HFFc6 (cell line): ENCODE data around the gene UBL4A. TPM values are rescaled to one million over a fixed set of nuclear protein-coding genes. Genes with fewer than 3 reads are reported as not detected.

Source experiments
- DNase-seq: peaks from one replicate; pipeline ENCODE4 v3.0.0-alpha.2; 2018
- H3K27ac Mint-ChIP-seq: 2 replicates; pipeline ENCODE4 v1.8.0; 2020; ENCODE audit warnings: mild to moderate bottlenecking, mixed read lengths
- H3K27me3 Mint-ChIP-seq: 2 replicates; pipeline ENCODE4 v1.8.0; 2021; ENCODE audit warnings: mild to moderate bottlenecking, moderate library complexity, mixed read lengths; ENCODE audit not compliant: insufficient read depth
- H3K36me3 Mint-ChIP-seq: 2 replicates; pipeline ENCODE4 v1.8.0; 2021; ENCODE audit warnings: low read depth, mixed read lengths
- H3K4me1 Mint-ChIP-seq: 2 replicates; pipeline ENCODE4 v1.8.0; 2020; ENCODE audit warnings: low read depth, mixed read lengths
- H3K4me3 Mint-ChIP-seq: 2 replicates; pipeline ENCODE4 v1.8.0; 2020; ENCODE audit warnings: mild to moderate bottlenecking, moderate library complexity, mixed read lengths
- H3K9me3 Mint-ChIP-seq: 2 replicates; pipeline ENCODE4 v1.8.0; 2020; ENCODE audit warnings: mild to moderate bottlenecking, mixed read lengths
- CTCF ChIP-seq: fragments of 200-600 bp; sonication (generic); IDR thresholded peaks from 2 replicates; pipeline ENCODE4 v1.5.0; 2021; ENCODE audit warnings: antibody characterized with exemption, mild to moderate bottlenecking
- long read RNA-seq: library from polyadenylated mRNA; unstranded; transcript quantifications from one replicate; pipeline ENCODE4 v2.0.0, GENCODE V29; 2019
- total RNA-seq, 6 experiments: library from RNA; stranded (reverse); fragmentation: NEBNext Ultra II Directional; extraction: Animal tissue kit (Norgen Biotek cat#: 25700); gene quantifications; 2 replicates in 1 of 6; 3 replicates in 5 of 6; pipeline ENCODE4 v1.2.3, GENCODE V29; 2021

The UBL4A gene
- total RNA-seq: 10 to 100 TPM; 26.7 to 31.6 (median 29.7) TPM
- long read RNA-seq, transcript UBL4A-202 (4 exons, 2,382 nt): major isoform, 51 of 58 reads
- long read RNA-seq, partial matches to known transcripts: 1 of 58 reads
- long read RNA-seq, other reads (novel, unspliced or antisense): 5 of 58 reads

- peak; percentile 15 for DNase-seq
- peaks cover 12% of the 10 kb centered on the region for H3K4me1 Mint-ChIP-seq
- no peaks in the 10 kb centered on the region for H3K9me3 Mint-ChIP-seq
- H3K27ac Mint-ChIP-seq: peak within 1 kb of the TSS; percentile 33; the same call in 1 of the 2 replicates
- no peaks in the 10 kb centered on the region; the same call in 1 of the 2 replicates for H3K36me3 Mint-ChIP-seq
- H3K4me3 Mint-ChIP-seq: peak within 1 kb of the TSS; percentile 72
- H3K27me3 Mint-ChIP-seq: no peaks in the 10 kb centered on the region
- TF ChIP-seq CTCF: no peak
These were observed at the start of gene UBL4A for GRCh38 chrX:154486396-154487207. Gene UBL4A, minus strand, starts transcription at chrX:154486615. Its CDS starts 31 bp downstream, at chrX:154486584.

DNA sequence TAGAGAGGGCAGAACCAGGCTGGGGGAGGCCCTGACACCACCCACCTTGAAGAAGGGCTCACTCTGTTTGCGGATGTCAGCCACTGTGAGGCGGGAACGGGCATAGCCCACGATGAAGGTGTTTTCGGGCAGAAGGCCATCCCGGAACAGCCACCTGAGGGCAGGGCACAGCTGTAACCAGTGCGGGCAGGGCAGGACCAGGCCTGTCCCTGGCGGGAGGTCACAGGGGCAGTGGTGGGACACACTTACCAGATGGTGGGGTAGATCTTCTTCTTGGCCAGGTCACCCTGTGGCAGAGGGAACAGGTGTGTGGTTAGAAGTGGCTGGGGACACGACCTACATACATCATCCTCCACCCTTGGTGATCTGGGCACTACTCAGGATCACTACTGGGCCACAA lies 49.5 kb upstream of the UBL4A start:
- Mint-ChIP-seq H3K9me3 (no peaks in the 10 kb centered on the region), H3K27ac (no peak overlapping the region), H3K4me3 (no peak overlapping the region), H3K4me1 (peaks cover 8% of the 10 kb centered on the region), H3K27me3 (no peaks in the 10 kb centered on the region; the same call in 1 of the 2 replicates), H3K36me3 (peaks cover 5% of the 10 kb centered on the region; the same call in 1 of the 2 replicates)
- no peak for TF ChIP-seq CTCF
- no peak for DNase-seq

DNA sequence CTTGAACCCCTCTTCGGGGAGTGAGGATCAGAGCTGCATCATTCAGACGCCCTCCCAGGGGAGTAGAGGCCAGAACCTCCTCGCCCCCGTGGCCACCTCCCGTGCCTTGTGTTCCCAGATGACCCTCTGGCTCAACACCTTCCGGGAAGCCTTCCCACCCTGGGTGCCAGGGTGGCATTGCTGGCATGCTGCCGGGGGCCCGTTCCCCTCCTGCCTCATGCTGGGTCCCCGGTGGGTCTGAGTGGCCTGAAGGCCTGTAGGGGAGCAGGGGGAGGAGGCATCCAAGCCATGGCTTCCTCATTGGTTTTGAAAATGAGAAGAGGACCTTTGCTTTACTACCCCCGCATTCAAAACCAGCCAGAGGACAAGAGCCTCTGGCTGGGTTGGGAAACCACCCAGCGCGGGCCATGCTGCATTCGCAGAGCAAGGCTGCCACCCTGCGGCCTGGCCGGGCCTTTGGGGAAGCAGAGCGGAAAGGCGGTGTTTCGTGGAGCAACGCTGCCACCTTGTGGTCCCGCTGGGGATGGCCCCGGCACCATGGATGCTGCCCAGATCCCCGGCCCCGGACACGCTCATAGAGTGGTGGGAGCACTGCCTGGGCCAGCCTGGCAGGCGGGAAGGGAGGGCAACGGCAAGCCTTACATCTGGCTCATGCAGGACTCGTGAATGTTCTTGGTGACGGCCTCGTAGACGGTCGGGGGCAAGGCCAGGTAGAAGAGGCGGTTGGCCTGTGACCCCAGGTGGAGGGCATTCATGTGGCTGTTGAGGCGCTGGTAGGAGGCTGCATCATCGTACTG lies 48.3 kb upstream of the UBL4A start:
- peak; percentile 67 for DNase-seq
- peaks cover 4% of the 10 kb centered on the region; the same call in 1 of the 2 replicates for H3K4me1 Mint-ChIP-seq
- peak; percentile 93 for TF ChIP-seq CTCF
- H3K27ac Mint-ChIP-seq: no peak overlapping the region; the same call in 1 of the 2 replicates
- no peak overlapping the region for H3K4me3 Mint-ChIP-seq
- H3K36me3 Mint-ChIP-seq: peaks cover 5% of the 10 kb centered on the region; the same call in 1 of the 2 replicates
- H3K27me3 Mint-ChIP-seq: peaks cover 3% of the 10 kb centered on the region
- no peaks in the 10 kb centered on the region for H3K9me3 Mint-ChIP-seq

- H3K36me3 Mint-ChIP-seq: no peaks in the 10 kb centered on the region
- no peaks in the 10 kb centered on the region for H3K9me3 Mint-ChIP-seq
- no peak for DNase-seq
- H3K27ac Mint-ChIP-seq: no peak overlapping the region
- no peak overlapping the region for H3K4me3 Mint-ChIP-seq
- H3K27me3 Mint-ChIP-seq: peaks cover 3% of the 10 kb centered on the region
- H3K4me1 Mint-ChIP-seq: peaks cover under 1% of the 10 kb centered on the region; the same call in 1 of the 2 replicates
- TF ChIP-seq CTCF: no peak
These were observed 46.3 kb upstream of the UBL4A start for GRCh38 chrX:154532690-154533089.

- Mint-ChIP-seq H3K9me3 (no peaks in the 10 kb centered on the region), H3K27ac (no peak overlapping the region), H3K36me3 (no peaks in the 10 kb centered on the region), H3K4me1 (peaks cover 11% of the 10 kb centered on the region), H3K27me3 (peaks cover 3% of the 10 kb centered on the region), H3K4me3 (no peak overlapping the region)
- DNase-seq: no peak
- TF ChIP-seq CTCF: no peak
These were observed 45.2 kb upstream of the UBL4A start for GRCh38 chrX:154531626-154532025.
